HuH-7 (cell line): ENCODE data around the gene PPP1R37.
A peak's percentile ranks its signal among the peaks of the same experiment; 100 is the strongest.

Experiments used
- DNase-seq: peaks from one replicate; pipeline ENCODE4 v3.0.0; 2011; ENCODE audit warnings: low spot score

Gene PPP1R37

DNA sequence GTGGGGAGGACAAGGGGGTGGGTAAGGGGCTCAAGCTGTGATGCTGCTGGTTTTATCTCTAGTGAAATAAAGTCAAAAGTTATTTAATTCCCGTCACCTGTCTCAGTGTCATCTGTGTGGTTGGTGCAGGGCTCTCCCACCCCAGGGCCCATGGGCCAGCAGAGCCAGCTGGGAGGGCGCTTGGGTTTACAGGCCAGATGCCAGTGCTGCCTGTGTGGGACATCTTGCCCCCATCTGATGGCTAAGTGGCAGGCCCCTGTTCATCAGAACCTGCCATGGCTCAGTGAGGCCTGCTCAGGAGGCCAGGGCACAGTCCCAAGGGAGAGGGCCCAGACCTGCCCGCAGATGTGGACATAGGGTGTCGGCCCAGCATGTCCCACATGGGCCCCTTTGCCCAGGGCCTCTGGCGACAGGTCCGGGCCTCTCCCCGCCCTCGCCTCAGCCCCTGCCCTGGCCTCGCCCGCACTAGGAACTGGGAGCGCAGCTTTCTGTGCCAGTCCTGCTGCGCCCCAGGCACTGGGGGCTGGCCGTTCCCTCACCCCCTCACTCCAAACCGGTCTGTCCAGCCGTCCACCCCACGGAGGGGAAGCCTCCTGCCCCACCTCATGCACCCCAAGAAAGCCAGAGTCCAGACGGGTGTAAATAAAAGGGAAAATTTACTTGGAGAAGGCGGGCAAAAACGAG lies 22.0 kb upstream of the PPP1R37 start:
- DNase-seq: no peak

DNA sequence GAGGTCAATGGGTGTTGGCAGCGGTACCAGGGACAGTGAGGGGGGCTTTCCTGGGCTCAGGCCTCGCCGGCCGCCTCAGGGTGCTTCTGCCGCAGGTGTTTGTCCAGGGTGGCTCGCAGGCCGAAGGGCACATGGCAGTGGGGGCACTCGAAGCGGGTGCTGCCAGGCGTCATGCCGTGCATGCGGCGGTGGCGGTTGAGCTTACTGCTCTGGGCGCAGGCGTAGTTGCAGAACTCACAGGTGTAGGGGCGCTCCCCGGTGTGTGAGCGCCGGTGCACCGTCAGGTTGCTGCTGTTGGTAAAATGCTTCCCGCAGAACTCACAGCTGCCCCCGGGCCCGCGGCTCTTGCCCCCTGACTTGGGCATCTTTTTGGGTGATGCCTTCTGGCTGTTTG lies 21.4 kb upstream of the PPP1R37 start:
- no peak for DNase-seq

DNA sequence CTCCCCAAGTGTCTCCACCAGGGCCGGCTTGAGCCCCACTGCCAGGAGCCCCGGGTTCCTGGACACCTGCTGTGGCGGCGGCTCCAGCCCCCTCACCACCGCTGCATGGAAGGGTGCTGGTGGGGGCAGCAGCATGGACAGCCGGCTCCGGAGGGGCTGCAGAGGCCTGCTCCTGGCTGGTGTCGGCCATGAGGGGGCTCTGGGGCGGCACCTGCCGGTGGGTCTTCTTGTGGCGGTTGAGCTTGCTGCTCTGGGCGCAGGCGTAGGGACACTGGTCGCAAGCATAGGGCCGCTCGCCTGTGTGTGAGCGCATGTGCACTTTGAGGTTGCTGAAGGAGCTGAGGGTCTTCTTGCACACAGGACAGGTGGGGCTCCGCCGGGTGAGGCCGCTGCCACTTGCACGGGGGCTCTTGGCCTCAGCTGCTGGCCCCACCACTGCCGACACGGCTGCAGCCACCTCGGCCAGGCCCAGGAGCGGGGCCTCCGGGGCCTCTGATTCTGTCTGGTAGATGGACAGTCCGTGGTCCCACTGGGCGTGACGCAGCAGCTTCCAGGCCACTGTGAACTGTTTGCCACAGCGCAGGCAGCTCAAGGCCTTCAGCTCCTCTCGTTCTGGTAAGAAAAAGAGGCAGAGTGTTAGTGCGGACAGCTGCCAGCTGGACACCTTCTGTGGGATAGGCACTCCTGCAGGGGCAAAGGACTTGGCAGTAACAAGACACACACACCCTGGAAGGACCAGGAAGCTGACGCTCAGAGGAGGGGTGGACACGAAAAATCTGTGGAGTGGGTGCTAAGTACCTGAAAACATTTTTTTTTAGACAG lies 20.8 kb upstream of the PPP1R37 start:
- DNase-seq: no peak

DNA sequence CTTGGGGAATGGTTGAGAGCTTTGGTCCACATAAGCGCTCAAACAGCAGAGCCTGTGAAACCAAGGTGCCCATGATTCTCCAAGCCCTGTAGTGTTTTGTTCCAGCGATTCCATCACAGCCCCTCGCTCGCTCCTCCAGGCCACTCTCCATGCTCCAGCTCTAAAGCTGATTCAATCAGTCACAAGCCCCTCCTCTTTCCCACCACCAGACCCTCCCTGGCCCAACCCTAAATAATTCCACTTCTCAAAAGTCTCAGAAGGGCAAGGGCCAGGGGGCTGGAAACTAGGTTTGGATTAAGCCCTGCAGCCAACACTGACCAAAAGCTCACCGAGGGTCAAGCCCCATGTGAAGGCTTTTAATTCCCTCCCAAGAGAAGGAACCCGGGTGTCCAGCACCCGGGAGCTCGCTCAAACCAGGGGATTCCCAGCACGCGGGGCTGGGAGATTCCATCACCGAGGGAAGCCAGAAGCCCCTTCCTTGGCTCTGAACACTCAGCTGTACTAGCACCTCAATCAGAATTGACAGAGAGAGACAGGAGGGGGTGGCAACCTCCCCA lies 18.2 kb upstream of the PPP1R37 start:
- no peak for DNase-seq

GRCh38 chr19:45075301-45076028 lies 17.5 kb upstream of the PPP1R37 start:
- peak; percentile 81 for DNase-seq

DNA sequence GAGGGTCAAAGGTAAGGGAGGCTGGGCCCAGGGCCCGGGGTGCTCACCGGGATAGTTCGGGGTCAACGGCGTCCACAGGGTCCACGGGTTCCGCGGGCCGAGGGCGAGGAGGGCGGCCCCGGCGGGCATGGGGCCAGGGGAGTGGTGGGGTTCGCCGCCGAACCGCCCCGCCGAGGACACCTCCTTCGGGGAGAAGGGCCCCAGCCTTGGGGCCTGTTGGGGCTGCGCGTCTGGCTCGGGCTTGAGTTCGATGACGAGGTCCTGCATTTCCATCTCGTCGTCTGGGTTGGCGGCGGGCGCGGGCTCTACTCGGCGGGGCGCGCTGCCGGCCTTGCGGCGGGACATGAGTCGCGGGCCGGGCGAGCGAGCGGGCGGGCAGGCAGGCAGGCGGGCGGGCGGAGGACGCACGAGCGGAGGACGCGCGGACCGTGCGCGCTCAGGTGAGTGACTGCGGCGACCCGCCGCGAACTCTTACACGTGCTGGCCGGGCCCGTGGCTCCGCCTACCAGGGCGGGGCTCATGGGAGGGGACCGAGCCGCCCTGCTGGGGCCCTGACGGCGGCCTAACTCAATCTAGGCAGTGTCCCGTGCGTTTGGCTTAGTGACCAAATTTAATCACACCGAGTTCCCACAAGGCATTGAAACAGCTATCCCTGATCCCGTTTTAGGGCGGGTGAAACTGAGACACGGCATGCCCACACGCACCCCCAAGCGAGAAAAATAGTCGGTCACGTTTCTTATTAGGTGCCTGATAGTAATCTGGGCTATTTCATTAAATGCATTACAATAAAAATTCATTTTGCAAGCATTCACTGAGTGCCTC lies 16.7 kb upstream of the PPP1R37 start, which contains the start of gene ZNF296:
TSS of gene ZNF296 (minus strand) at position 450 of the 822 bp plus-strand sequence. CDS start at position 345, 105 bp downstream.
- DNase-seq: peak; percentile 96

GRCh38 chr19:45076851-45077730 lies 15.9 kb upstream of the PPP1R37 start:
- DNase-seq: no peak

GRCh38 chr19:45078390-45079062 lies 14.5 kb upstream of the PPP1R37 start:
- DNase-seq: no peak

DNA sequence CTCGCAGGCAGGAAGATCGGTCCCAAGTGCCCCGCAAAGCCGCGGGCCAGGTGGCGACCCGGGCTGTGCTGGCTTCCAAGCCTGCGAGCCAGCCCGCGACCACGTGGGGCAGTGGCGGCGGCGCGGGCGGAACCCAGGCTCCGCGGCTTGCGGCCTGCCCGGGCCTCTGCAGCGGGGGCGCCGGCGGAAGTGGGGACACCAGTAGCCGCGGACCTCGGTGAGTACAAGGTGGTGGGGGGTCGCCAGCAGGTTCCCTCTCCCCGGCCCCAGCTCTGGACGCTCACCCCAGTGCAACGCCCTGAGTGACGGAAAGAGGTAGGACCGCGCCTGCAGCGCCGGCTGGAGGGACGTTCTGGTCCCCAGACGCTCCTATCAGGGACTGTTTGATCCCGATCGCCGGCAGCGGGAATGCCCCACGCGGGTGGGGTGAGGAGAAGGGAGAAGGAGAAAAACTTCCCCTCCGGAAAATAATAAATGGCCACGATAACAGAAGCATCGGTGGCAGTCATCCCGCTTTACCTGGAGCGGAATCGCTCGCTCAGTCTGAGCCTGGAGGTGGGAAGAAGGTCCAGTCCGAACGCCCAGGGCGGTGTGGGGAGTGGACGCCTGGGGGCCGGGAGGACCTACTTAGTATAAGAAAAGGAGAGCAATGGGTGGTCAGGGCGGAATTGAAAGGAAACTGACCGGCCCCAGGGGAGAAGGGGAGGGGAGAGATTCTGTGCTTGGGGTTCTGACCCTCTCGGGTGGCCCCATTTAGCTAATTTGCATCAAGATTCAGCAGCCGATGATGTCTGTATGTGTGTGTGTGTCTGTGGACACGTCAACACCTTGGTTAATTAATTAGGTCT lies 13.7 kb upstream of the PPP1R37 start, which contains the start of gene GEMIN7:
TSS of gene GEMIN7 (plus strand) at position 198 of the 848 bp plus-strand sequence. CDS start 10,855 bp downstream, outside the sequence.
- peak; percentile 81 for DNase-seq

DNA sequence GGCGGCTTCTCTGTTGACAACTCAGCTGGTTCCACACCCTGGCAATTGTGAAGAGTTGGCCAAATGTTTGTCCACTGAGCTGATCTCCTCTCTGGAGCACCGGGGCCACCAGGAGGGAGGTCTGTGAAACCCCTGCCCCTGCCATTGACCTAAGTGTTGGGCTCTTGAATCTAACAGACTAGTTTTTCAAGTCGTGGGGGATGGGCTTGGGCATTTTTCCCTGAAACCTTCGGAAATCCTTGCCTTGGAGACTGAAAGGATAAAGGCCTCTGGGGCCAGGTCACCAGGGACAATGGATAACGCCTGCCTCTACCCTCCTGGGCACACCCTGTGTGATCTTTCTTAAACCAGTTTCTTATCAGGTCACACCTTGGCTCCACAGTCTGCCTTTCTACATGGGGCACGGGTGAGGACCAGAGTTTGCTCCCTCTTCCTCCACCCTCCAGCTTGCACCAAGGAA lies 13.0 kb upstream of the PPP1R37 start:
- DNase-seq: no peak

DNA sequence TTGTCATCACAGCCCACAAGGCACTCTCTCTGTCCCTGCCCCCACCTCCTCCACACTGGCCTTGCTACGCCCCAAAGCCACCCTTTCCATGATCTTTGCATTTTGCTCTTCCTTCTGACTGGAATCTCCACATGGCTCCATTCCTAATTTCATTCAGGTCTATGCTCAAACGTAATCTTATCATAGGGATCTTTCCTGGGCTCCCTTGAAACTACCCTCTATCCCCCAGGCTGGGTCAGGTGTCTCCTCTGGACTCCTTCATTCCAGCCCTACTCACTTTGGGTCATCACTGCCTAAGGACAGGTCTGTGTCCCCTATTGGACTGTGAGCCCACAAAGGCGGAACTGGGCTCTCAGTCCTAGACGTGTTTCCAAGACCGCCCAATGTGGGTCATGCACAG lies 10.8 kb upstream of the PPP1R37 start:
- DNase-seq: no peak

GRCh38 chr19:45086480-45086879 lies 6.5 kb upstream of the PPP1R37 start:
- no peak for DNase-seq

DNA sequence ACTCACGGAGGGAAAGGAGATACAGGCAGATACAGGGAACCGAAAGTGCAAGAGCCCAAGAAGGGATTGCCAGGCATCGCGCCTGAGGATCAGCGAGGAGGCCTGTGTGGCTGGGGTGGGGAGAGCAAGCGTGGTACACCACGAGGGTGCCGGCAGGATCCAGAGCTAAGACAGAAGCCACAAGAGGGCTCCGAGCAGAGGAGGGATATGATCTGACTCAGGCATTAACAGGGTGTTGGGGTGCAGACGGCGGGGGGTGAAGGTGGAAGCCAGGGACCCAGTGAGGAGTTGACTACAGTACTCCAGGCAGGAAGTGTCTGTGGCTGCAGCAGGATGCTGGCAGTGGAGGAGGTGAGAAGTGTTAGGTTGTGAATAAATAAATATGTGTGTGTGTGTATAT lies 5.4 kb upstream of the PPP1R37 start:
- DNase-seq: no peak

DNA sequence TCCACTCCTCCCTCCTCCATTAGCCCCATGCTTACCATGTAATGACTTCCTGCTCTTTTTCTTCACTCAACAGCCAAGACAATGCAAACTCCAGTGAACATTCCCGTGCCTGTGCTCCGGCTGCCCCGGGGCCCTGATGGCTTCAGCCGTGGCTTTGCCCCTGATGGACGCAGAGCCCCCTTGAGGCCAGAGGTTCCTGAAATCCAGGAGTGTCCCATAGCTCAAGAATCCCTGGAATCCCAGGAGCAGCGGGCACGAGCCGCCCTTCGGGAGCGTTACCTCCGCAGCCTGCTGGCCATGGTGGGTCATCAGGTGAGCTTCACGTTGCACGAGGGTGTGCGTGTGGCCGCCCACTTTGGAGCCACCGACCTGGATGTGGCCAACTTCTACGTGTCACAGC lies 2.9 kb upstream of the PPP1R37 start:
- DNase-seq: no peak

DNA sequence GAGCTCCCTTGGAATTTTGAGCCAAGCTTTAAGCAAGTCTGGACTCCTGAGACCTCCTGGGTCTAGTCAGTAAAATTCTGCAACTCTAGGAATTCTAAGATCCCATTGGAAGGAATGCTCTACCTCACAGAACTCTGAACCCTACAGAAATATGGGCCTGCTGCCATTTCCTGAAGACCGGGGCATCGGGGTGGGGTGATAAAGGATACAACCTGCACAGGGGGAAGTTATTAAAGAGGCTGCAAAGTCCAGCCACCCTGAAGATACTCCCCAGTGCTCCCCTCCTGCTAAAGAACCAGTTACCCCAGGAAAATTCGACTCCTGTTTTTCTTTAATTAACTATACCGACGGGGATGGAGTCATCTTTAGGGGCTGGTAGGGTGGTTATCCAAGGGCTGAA lies 2.4 kb upstream of the PPP1R37 start:
- no peak for DNase-seq

GRCh38 chr19:45091031-45091923 lies 1.7 kb upstream of the PPP1R37 start:
- DNase-seq: peak; percentile 92

DNA sequence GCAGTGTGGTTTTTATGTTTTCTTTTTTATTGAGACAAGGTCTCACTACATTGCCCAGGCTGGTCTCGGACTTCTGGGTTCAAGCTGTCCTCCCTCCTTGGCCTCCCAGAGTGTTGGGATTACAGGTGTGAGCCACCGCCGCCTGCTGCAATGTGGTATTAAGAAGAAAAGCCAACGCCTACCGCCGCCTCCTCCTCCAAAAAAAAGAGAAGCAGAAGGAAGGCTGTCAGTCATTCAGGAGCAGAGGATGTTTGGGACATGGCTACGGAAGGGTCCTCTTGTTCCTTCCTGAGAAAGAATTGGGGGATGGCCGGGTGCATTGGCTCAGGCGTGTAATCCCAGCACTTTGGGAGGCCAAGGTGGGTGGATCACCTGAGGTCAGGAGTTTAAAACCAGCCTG lies 1.2 kb downstream of the PPP1R37 start:
- no peak for DNase-seq

DNA sequence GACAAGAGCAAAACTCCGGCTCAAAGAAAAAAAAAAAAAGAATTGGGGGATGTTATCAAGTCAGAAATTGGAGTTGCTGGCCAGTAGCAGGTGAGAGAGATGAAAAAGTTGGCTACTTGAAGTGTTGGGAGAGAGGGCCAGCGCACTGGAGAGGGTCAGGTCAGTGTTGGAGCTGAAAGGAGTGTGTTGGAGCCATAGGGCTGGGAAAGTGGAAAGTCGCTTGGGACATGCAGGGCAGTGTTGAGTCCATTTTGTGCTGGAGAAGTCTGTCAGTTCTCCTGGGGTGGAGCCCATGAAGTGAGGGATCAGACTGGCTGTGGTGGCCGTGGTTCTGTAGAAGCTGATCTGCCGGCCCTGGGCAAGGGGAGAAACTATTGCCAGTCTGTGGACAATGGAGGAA lies 1.7 kb downstream of the PPP1R37 start:
- DNase-seq: no peak
